GM12864 (cell line): ENCODE results near the gene SPI1.
"Not testable (repeated sequence)": the region's sequence is repeated elsewhere in the genome, so short reads cannot be mapped to it uniquely, and the experiment has no call there.

Experiments used
- DNase-seq: peaks from one replicate; pipeline ENCODE4 v3.0.0-alpha.2; 2011; ENCODE audit warnings: low read depth
- H3K4me3 ChIP-seq: 2 replicates; pipeline ENCODE4 v1.5.1; 2011; ENCODE audit warnings: mild to moderate bottlenecking, low read depth, low read length, control low read depth
- TF ChIP-seq, protein P1 (sequence below): IDR thresholded peaks from 2 replicates; pipeline ENCODE4 v1.5.1; 2011; ENCODE audit warnings: low read depth, mild to moderate bottlenecking, moderate library complexity, low read length, control low read depth, inconsistent platforms; ENCODE audit errors: missing control alignments

The SPI1 gene

DNA sequence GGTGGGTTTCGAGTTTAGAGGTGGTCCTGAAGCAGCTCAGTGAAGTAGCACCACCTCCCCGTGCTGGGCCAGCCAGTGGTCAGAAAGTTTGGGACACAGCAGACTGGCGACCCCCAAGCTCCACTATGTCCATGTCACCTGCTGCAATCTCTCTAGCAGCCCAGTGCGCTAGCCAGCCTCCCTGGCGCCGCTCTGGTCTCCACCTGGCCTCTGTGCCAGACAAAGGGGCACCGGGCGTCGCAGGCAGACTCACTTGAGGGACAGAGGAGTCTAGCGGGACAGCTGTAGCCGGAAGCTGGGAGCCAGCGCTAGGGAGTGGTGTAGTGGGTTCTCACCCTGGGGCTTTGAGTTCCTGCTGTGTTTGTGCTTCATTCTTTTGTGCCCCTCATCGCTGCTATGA lies 51.3 kb downstream of the SPI1 start:
- H3K4me3 ChIP-seq = no peak overlapping the region
- TF ChIP-seq, protein P1, sequence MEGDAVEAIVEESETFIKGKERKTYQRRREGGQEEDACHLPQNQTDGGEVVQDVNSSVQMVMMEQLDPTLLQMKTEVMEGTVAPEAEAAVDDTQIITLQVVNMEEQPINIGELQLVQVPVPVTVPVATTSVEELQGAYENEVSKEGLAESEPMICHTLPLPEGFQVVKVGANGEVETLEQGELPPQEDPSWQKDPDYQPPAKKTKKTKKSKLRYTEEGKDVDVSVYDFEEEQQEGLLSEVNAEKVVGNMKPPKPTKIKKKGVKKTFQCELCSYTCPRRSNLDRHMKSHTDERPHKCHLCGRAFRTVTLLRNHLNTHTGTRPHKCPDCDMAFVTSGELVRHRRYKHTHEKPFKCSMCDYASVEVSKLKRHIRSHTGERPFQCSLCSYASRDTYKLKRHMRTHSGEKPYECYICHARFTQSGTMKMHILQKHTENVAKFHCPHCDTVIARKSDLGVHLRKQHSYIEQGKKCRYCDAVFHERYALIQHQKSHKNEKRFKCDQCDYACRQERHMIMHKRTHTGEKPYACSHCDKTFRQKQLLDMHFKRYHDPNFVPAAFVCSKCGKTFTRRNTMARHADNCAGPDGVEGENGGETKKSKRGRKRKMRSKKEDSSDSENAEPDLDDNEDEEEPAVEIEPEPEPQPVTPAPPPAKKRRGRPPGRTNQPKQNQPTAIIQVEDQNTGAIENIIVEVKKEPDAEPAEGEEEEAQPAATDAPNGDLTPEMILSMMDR = no peak
- DNase-seq = no peak

DNA sequence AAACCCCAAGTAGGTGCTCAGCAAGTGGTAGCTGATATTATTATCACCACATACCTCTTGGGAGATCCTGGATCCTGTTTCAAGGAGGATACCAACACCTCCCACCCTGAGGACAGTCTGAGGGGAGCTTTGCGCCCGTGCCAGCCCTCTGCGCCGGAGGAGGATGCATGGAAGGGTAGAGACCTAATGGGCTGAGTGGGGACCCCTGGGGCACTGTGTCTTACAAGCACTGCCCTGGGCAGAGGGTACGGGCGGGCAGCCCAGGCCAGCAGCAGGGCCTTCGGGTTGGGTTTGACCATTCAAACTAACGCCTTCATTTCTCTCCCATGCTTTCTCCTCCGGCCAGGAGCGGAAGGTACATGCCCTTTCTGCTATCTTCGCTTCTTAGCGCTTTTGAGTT lies 52.1 kb downstream of the SPI1 start:
- DNase-seq = no peak
- no peak overlapping the region for H3K4me3 ChIP-seq
- TF ChIP-seq, protein P1 = no peak

DNA sequence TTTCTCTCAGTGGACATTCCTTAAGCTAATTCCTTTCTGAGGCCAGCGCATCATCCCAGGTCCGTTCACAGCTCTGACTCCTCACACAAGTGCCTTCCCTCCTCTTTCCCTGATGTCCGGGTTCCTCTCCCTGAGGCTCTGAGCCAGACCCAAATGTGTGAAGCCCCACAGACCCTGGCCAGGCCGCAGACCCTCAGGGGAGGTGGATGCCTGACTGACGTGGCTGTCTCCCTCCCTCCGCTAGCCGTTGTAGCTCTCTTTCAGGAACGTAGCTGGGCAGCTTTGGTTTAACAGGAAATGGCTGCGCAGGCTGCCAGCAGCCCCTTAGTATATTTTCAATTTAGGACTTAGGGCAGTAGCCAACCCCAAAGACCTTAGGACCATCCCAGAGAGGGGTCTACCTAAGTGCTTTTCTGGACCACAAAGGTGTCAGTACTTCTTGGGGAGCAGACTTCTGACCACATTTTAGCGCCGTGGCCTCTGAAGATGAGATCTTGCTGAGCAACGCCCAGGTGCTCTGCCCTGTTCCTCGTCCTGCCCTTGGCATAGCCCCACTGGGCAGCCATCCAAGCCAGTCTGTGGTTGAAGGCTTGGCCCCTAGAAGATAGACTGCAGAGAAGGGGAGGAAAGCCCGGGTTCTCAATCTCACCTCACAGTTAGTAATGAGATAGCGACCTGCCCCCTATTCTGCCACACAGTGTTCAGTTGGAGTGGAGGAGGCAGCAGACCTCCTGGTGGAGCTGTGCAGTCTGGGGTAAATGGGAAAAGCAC lies 52.9 kb downstream of the SPI1 start:
- TF ChIP-seq, protein P1 = no peak
- H3K4me3 ChIP-seq = no peak overlapping the region
- no peak for DNase-seq

DNA sequence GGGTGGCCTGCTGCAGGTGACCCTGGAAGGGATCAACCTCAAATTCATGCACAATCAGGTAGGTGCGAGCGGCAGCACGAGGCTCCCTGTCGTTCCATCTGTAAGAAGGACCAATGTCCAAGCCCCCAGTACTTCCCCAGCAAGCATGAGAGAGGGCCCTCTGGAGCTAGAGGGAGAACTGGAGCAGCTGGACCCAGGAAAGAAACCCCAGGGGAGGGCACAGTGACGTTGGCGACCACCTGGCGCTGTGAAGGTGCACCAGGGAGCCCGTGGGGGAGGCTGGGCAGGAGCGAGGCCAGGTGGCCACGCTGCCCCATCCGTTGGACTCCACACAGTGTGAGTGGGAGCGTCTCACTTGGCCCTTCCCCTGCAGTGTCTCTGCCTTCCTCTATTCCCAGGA lies 53.8 kb downstream of the SPI1 start:
- TF ChIP-seq, protein P1 = no peak
- H3K4me3 ChIP-seq = no peak overlapping the region
- no peak for DNase-seq

DNA sequence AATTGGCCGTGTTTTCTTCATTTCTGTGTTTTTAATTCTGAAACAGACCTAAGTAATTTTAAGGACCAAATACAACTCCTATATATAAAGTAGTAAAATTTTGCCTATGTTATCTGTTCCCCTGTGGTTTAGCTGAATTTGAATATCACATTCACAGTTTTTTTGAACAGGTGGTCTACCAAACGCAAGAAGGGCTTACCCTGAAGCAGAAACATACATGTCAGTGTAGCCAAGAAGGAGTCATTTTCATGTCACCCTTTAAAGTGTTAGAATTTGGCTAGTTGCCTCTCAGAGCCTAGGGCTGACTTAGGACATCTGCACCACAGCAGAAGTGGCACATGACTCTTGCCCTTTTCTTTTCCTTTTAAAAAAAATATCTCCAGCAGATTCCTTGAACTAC lies 60.2 kb downstream of the SPI1 start:
- DNase-seq = no peak
- TF ChIP-seq, protein P1 = no peak
- no peak overlapping the region for H3K4me3 ChIP-seq

DNA sequence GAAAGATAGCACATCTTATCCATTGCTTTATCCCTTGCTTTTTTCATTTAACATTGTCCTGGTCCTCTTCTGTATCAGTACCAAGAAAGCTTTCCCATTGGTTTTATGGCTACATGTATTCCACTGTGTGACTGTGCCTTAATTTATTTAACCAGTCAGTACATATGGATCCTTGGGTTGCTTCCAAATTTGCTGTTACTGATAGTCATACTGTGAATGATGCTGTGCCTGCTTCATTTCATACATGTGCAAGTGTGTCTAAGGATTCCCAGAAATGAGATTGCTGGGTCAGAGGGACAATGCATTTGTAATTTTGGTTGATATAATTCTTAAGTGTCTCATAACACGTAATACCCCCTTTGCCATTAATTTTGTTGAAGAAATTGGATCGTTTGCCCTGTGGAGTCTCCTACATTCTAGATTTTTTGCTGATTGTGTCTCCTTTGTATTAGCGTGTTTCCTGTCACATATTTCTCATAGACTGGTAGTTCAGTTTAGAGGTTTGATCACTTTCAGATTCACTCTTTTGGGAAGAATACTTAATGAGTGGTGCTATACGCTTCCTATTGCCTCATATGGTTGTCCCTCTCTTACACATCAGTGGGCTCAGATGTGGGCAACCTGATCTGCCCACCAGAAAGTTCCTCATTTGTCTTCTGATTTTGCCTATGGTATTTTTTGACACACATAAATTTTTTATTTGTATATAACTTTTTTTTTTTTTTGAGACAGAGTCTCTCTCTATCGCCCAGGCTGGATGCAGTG lies 61.1 kb downstream of the SPI1 start:
- H3K4me3 ChIP-seq = no peak overlapping the region
- TF ChIP-seq, protein P1 = no peak
- DNase-seq = no peak

DNA sequence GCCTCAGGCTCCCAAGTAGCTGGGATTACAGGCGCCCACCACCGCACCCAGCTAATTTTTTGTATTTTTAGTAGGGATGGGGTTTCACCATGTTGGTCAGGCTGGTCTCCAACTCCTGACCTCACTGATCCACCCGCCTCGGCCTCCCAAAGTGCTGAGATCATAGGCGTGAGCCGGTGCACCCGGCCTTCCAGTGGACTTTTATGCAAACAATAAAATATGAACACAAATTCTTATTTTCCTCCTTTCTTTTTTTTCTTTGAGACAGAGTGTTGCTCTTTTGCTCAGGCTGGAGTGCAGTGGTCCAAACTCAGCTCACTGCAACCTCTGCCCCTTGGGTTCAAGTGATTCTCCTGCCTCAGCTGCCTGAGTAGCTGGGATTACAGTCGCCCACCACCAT lies 61.8 kb downstream of the SPI1 start:
- not testable (repeated sequence) for H3K4me3 ChIP-seq, DNase-seq
